BLaER1 treated with 17β-estradiol and CSF1 and Interleukin-3, amounts not matched to agents 10 nM and 100 nM (cell line): ENCODE data around the gene PSMC3.
A peak's percentile ranks its signal among the peaks of the same experiment; 100 is the strongest.

Experiments
- H3K27ac ChIP-seq, 11 experiments: shearing (Covaris generic); formaldehyde crosslinking; 2 replicates each; pipeline ENCODE4 v1.8.1; 2022
- H3K27me3 ChIP-seq, 11 experiments: shearing (Covaris generic); formaldehyde crosslinking; 2 replicates each; pipeline ENCODE4 v1.8.1; 2022
- H3K36me3 ChIP-seq, 11 experiments: shearing (Covaris generic); formaldehyde crosslinking; 2 replicates each; pipeline ENCODE4 v1.8.1; 2022
- H3K4me1 ChIP-seq, 10 experiments: shearing (Covaris generic); formaldehyde crosslinking; 2 replicates each; pipeline ENCODE4 v1.8.1; 2022
- H3K4me2 ChIP-seq, 11 experiments: shearing (Covaris generic); formaldehyde crosslinking; 2 replicates each; pipeline ENCODE4 v1.8.1; 2022
- H3K4me3 ChIP-seq, 10 experiments: shearing (Covaris generic); formaldehyde crosslinking; 2 replicates each; pipeline ENCODE4 v1.8.1; 2022
- H3K9ac ChIP-seq, 11 experiments: shearing (Covaris generic); formaldehyde crosslinking; 2 replicates each; pipeline ENCODE4 v1.8.1; 2022
- H3K9me3 ChIP-seq, 11 experiments: shearing (Covaris generic); formaldehyde crosslinking; replicated peaks in 1 of 11; 2 replicates each; pipeline ENCODE4 v1.8.1; 2022
- H4K20me1 ChIP-seq, 11 experiments: shearing (Covaris generic); formaldehyde crosslinking; 2 replicates each; pipeline ENCODE4 v1.8.1; 2022
- Cebpa-rat ChIP-seq, 11 experiments: shearing (Covaris generic); IDR thresholded peaks; 2 replicates each; pipeline ENCODE4 v1.8.1; 2022

PSMC3 gene

DNA sequence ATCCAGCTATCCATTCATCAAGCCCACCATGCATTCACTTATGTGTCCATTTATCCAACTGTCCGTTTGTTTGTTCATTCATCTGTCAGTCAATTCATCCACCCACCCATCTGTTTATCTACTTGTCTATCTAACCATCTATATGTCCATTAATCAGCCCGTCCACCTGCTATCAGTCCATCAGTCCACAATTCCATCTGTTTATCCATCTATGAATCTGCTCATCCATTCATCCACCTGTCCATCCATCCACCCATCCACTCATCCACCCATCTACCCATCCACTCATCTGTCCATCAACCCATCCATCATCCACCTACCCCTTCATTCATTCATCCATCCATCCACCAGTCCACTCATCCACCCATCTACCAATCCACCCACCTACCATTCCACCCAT lies 46.9 kb downstream of the PSMC3 start:
- Histone ChIP-seq H3K9me3 (no peaks in the 10 kb centered on the region), H3K9ac (peak overlapping the region; percentile 95 to 100 (median 99); a peak in 21 of 22 replicates), H3K4me2 (peak overlapping the region; percentile 90 to 100 (median 98)), H3K27me3 (no peaks in the 10 kb centered on the region), H3K4me3 (peak overlapping the region in 9 of 10 experiments; percentile 76 to 99 (median 91); a peak in 15 of 20 replicates), H3K36me3 (peaks cover 15 to 64% (median 39%) of the 10 kb centered on the region in 11 experiments), H3K4me1 (peaks cover 54 to 73% (median 58%) of the 10 kb centered on the region in 10 experiments), H3K27ac (peak overlapping the region; percentile 94 to 100 (median 99)), H4K20me1 (peaks cover 20 to 27% (median 22%) of the 10 kb centered on the region in 11 experiments; a peak in 19 of 22 replicates)
- TF ChIP-seq Cebpa-rat (IDR thresholded peaks at IDR 0.05) = no peak

- Histone ChIP-seq H3K4me2 (peak overlapping the region; percentile 90 to 100 (median 98)), H3K27ac (peak overlapping the region; percentile 94 to 100 (median 99)), H3K9me3 (no peaks in the 10 kb centered on the region), H3K36me3 (peaks cover 20 to 69% (median 44%) of the 10 kb centered on the region in 11 experiments), H4K20me1 (peaks cover 23 to 32% (median 27%) of the 10 kb centered on the region in 11 experiments; a peak in 21 of 22 replicates), H3K4me3 (peak overlapping the region; percentile 76 to 99 (median 91)), H3K9ac (peak overlapping the region; percentile 95 to 100 (median 99)), H3K27me3 (no peaks in the 10 kb centered on the region), H3K4me1 (peaks cover 56 to 73% (median 63%) of the 10 kb centered on the region in 10 experiments)
- TF ChIP-seq Cebpa-rat (IDR thresholded peaks at IDR 0.05) = no peak
These were observed 47.4 kb downstream of the PSMC3 start for GRCh38 chr11:47378836-47379170.

DNA sequence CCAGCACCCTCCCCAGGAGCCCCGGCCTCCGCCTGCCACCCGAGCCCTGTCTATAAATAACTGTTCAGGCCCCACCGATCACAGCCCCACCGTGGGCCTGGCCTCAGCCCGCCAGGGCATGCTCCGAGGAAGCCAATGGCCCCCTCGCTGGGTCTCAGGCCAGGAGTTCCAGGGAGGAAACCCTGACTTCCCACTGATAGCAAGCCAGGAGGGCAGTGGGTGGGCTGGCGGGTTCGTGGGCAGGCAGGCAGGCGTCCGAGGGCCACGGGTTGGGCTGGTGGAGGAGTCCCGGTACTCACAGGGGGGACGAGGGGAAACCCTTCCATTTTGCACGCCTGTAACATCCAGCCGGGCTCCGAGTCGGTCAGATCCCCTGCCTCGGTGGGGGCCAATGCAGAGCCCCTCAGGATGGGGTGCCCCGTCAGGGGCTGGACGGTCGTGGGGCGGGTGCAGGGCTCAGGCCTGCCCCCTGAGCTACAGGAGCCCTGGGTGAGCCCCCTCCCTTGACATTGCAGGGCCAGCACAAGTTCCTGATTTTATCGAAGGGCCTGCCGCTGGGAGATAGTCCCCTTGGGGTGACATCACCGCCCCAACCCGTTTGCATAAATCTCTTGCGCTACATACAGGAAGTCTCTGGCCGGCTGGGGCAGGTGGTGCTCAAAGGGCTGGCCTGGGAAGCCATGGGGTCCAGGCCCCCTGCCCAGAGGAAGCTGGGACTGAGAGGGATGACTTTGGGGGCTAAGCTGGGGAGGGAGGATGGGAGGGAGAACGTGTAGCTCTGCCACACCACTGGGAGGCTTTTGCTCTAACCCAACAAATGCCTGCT lies 48.0 kb downstream of the PSMC3 start, which contains the start of gene SPI1:
SPI1 (minus strand) TSS at position 538 of the 826 bp plus-strand sequence; CDS start at position 344, 194 bp downstream.
- Histone ChIP-seq H3K4me2 (peak within 1 kb of the TSS; percentile 90 to 100 (median 98)), H3K4me3 (peak within 1 kb of the TSS; percentile 76 to 99 (median 91)), H4K20me1 (peaks cover 23 to 38% (median 33%) of the 10 kb centered on the region in 11 experiments; a peak in 21 of 22 replicates), H3K9ac (peak within 1 kb of the TSS; percentile 95 to 100 (median 99)), H3K9me3 (no peaks in the 10 kb centered on the region), H3K27me3 (no peaks in the 10 kb centered on the region), H3K4me1 (peaks cover 56 to 73% (median 62%) of the 10 kb centered on the region in 10 experiments), H3K27ac (peak within 1 kb of the TSS; percentile 94 to 100 (median 99)), H3K36me3 (peaks cover 26 to 70% (median 49%) of the 10 kb centered on the region in 11 experiments)
- peak in 6 of 11 experiments; percentile 17 to 77 (median 61); a peak in 8 of 22 replicates for TF ChIP-seq Cebpa-rat (IDR thresholded peaks at IDR 0.05)

- peak overlapping the region; percentile 90 to 100 (median 98) for H3K4me2 ChIP-seq
- H3K4me3 ChIP-seq = peak overlapping the region; percentile 76 to 99 (median 91)
- H3K9me3 ChIP-seq = no peaks in the 10 kb centered on the region
- H3K9ac ChIP-seq = peak overlapping the region; percentile 95 to 100 (median 99)
- H3K4me1 ChIP-seq = peaks cover 52 to 73% (median 59%) of the 10 kb centered on the region in 10 experiments
- no peaks in the 10 kb centered on the region for H3K27me3 ChIP-seq
- no peak for TF ChIP-seq Cebpa-rat (IDR thresholded peaks at IDR 0.05)
- H4K20me1 ChIP-seq = peaks cover 23 to 45% (median 39%) of the 10 kb centered on the region in 11 experiments; a peak in 21 of 22 replicates
- peaks cover 32 to 73% (median 56%) of the 10 kb centered on the region in 11 experiments for H3K36me3 ChIP-seq
- H3K27ac ChIP-seq = peak overlapping the region; percentile 94 to 100 (median 99)
These were observed 48.6 kb downstream of the PSMC3 start for GRCh38 chr11:47377571-47378009.

DNA sequence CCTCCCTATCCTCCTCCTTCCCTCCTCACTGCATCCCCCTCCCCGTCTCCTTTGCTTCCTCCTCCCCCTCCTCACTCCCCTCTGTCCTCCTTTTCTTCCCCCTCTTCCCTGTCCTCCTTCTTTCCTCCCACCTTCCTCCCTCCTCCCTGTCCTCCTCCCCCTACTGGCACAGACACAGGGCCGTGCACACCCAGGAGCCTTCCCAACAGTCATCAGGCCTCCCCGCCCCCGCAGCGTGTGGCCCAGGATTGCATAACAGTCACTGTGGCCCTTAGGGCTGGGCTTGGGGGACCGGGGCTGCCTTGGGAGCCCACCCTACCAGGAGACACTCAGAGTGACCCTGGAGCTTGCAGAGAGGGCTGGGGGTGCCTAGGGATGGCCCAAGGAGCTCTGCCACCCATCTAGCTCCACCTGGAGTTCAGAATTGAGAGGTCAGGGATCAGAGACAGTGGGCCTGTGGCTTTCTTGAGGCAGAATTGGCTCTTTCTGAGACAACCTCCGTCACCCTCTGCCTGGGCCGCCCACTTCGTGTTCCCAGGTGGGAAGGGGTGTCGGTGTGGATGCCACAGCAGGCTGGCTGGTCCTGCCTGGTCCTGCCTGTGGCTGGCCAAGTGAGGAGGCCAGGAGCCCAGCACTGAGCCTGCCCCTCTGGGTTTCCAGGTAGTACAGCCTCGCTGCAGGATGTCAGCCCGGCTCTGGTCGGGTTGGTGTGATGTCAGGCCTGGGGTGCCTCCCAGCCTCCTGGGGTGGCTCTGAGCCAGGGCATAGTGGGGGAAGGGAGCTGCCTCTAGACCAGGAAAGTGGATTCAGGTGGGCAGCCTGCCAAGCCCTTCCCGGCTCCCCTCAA lies 49.5 kb downstream of the PSMC3 start:
- peak overlapping the region; percentile 95 to 100 (median 99) for H3K9ac ChIP-seq

GRCh38 chr11:47376107-47376524 lies 50.1 kb downstream of the PSMC3 start:
- Histone ChIP-seq H3K27ac (peak overlapping the region; percentile 94 to 100 (median 99)), H3K27me3 (no peaks in the 10 kb centered on the region), H3K4me2 (peak overlapping the region; percentile 90 to 100 (median 98)), H3K9ac (peak overlapping the region; percentile 95 to 100 (median 99)), H3K36me3 (peaks cover 46 to 76% (median 62%) of the 10 kb centered on the region in 11 experiments), H4K20me1 (peaks cover 23 to 59% (median 54%) of the 10 kb centered on the region in 11 experiments; a peak in 21 of 22 replicates), H3K9me3 (no peaks in the 10 kb centered on the region), H3K4me1 (peaks cover 47 to 75% (median 63%) of the 10 kb centered on the region in 10 experiments), H3K4me3 (peak overlapping the region; percentile 76 to 99 (median 91))
- TF ChIP-seq Cebpa-rat (IDR thresholded peaks at IDR 0.05) = no peak

More for the DNA sequence above, 49.5 kb downstream of the PSMC3 start:
- H3K36me3 ChIP-seq = peaks cover 40 to 73% (median 57%) of the 10 kb centered on the region in 11 experiments
- peak in 5 of 11 experiments; percentile 23 to 63 (median 40); a peak in 6 of 22 replicates for TF ChIP-seq Cebpa-rat (IDR thresholded peaks at IDR 0.05)
- no peaks in the 10 kb centered on the region for H3K9me3 ChIP-seq
- peak overlapping the region; percentile 76 to 99 (median 91) for H3K4me3 ChIP-seq
- H4K20me1 ChIP-seq = peaks cover 23 to 53% (median 47%) of the 10 kb centered on the region in 11 experiments; a peak in 21 of 22 replicates
- H3K4me1 ChIP-seq = peaks cover 47 to 73% (median 61%) of the 10 kb centered on the region in 10 experiments
- peak overlapping the region; percentile 90 to 100 (median 98) for H3K4me2 ChIP-seq
- no peaks in the 10 kb centered on the region for H3K27me3 ChIP-seq
- H3K27ac ChIP-seq = peak overlapping the region; percentile 94 to 100 (median 99)

GRCh38 chr11:47375546-47376085 lies 50.6 kb downstream of the PSMC3 start:
- H3K27me3 ChIP-seq = no peaks in the 10 kb centered on the region
- peak overlapping the region; percentile 76 to 99 (median 91) for H3K4me3 ChIP-seq
- peak overlapping the region; percentile 90 to 100 (median 98) for H3K4me2 ChIP-seq
- H4K20me1 ChIP-seq = peaks cover 23 to 64% (median 59%) of the 10 kb centered on the region in 11 experiments; a peak in 21 of 22 replicates
- H3K27ac ChIP-seq = peak overlapping the region; percentile 94 to 100 (median 99)
- no peak for TF ChIP-seq Cebpa-rat (IDR thresholded peaks at IDR 0.05)
- H3K4me1 ChIP-seq = peaks cover 47 to 75% (median 66%) of the 10 kb centered on the region in 10 experiments
- H3K9me3 ChIP-seq = no peaks in the 10 kb centered on the region
- peaks cover 51 to 76% (median 67%) of the 10 kb centered on the region in 11 experiments for H3K36me3 ChIP-seq
- H3K9ac ChIP-seq = peak overlapping the region; percentile 95 to 100 (median 99)
